ENCODE measurements around the gene OOSP1. TPM values are rescaled to one million over a fixed set of nuclear protein-coding genes. Genes with fewer than 3 reads are reported as not detected.
A peak's percentile ranks its signal among the peaks of the same experiment; 100 is the strongest.

Gene OOSP1
- total and polyA plus RNA-seq, 2 donors (not counting 3 experiments of a cell fraction or from before 2014, with no cell fraction given): 0.11 TPM; not detected in 1

DNA sequence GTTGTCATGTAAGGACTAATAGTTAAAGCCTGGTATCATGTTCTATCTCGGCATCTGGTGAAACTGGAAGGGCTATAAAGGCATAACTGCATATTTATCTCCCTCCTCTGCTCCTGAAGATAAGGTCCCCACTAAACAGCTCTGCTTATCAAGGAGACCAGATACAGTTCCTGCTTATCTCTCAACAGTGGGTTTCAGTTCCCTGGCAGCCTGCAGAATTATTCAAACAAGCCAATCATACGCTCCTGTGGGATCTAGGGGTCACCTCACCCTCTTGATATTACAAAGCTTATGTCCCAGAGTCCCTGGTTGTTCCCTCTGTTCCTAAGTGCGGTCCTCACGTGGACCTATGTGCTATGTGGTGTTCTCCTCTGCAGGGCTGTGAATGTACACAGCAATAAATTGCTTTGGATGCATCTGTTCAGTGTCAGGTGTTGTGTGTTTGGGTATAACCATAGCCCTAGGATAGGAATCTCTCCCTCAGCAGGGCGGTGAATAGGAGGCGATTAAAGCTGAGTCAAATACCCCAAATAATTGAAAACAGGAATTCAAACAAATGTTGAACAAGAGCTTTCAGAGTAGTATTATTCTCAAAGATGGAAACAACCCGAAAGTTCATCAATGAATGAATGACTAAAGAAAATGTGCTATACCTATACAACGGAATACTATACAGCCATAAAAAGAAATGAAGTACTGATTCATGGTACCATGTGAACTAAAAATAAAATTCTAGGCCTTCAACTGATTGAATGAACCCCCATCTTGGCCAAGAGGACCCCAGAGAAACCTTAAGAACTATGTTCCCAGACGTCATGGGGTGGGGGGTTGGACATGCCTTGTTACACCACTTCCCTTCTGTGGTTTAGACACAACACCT lies 22.5 kb downstream of the OOSP1 start:
- H3K4me1 ChIP-seq (ENCODE audit: control insufficient read depth, extremely low read depth, insufficient read depth, low read length): no peaks in the 10 kb centered on the region
- H2AFZ ChIP-seq (ENCODE audit: low read depth, low read length): no peak overlapping the region
- dilution Hi-C loops (cut with MboI; ENCODE audit: extremely low pct_ligation_motif_present, low sequenced_read_pairs) (no loop called here), intact Hi-C loops (cut with micrococcal nuclease) (no loop called here)
- H4K20me1 ChIP-seq (replicated peaks; ENCODE audit: control insufficient read depth, extremely low read depth, insufficient read depth, low read length): no peaks in the 10 kb centered on the region
- H3K36me3 ChIP-seq (ENCODE audit: control insufficient read depth in 2 of 2, extremely low read depth in 1 of 2, insufficient read depth in 2 of 2, low read length in 2 of 2): no peaks in the 10 kb centered on the region
- no peak overlapping the region for H3K9ac ChIP-seq (replicated peaks; ENCODE audit: extremely low read depth, insufficient read depth, low read length)
- ChIA-PET CTCF (no interaction called here), POLR2A (no interaction called here)
- no peaks in the 10 kb centered on the region for H3K27me3 ChIP-seq (ENCODE audit: control insufficient read depth in 2 of 2, insufficient read depth in 2 of 2, low read length in 2 of 2)
- no peaks in the 10 kb centered on the region for H3K9me1 ChIP-seq (replicated peaks; ENCODE audit: control insufficient read depth, extremely low read depth, insufficient read depth, low read length)
- DNase-seq (ENCODE audit: low read depth, low spot score) (peak; percentile 33), FAIRE-seq (no peak)
- TF ChIP-seq, protein P1, sequence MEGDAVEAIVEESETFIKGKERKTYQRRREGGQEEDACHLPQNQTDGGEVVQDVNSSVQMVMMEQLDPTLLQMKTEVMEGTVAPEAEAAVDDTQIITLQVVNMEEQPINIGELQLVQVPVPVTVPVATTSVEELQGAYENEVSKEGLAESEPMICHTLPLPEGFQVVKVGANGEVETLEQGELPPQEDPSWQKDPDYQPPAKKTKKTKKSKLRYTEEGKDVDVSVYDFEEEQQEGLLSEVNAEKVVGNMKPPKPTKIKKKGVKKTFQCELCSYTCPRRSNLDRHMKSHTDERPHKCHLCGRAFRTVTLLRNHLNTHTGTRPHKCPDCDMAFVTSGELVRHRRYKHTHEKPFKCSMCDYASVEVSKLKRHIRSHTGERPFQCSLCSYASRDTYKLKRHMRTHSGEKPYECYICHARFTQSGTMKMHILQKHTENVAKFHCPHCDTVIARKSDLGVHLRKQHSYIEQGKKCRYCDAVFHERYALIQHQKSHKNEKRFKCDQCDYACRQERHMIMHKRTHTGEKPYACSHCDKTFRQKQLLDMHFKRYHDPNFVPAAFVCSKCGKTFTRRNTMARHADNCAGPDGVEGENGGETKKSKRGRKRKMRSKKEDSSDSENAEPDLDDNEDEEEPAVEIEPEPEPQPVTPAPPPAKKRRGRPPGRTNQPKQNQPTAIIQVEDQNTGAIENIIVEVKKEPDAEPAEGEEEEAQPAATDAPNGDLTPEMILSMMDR (IDR thresholded peaks at IDR 0.05; ENCODE audit: extremely low read depth in 1 of 2, insufficient read depth in 1 of 2, low read depth in 1 of 2, low read length in 2 of 2): no peak
- TF ChIP-seq JUN (IDR thresholded peaks at IDR 0.05; ENCODE audit: borderline replicate concordance, insufficient read depth, insufficient read length, low read depth) (no peak), FOS (IDR thresholded peaks at IDR 0.05; ENCODE audit: borderline replicate concordance, insufficient read depth, low read length) (no peak), GATA2 (IDR thresholded peaks at IDR 0.05; ENCODE audit: insufficient read depth, insufficient read length, low read depth, low read length) (no peak), POLR2A (IDR thresholded peaks at IDR 0.05; ENCODE audit: low read depth, low read length) (no peak), MYC (IDR thresholded peaks at IDR 0.05; ENCODE audit: low read depth, low read length) (no peak), POLR2AphosphoS5 (IDR thresholded peaks at IDR 0.05; ENCODE audit: insufficient read depth, low read depth, low read length) (no peak), EZH2 (IDR thresholded peaks at IDR 0.05; ENCODE audit: borderline replicate concordance, low read depth, low read length, severe bottlenecking) (no peak)
- TF ChIP-seq, protein P2, sequence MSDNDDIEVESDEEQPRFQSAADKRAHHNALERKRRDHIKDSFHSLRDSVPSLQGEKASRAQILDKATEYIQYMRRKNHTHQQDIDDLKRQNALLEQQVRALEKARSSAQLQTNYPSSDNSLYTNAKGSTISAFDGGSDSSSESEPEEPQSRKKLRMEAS (IDR thresholded peaks at IDR 0.05; ENCODE audit: insufficient read depth, insufficient read length): no peak
- H3K4me3 ChIP-seq (replicated peaks in 1 of 3; ENCODE audit: insufficient read depth in 1 of 3, low read depth in 1 of 3, low read length in 3 of 3): no peak overlapping the region
- no peak overlapping the region for H3K27ac ChIP-seq (ENCODE audit: insufficient read depth, low read depth, low read length)
- no peaks in the 10 kb centered on the region for H3K79me2 ChIP-seq (ENCODE audit: control insufficient read depth, insufficient read depth, low read length)
- no peaks in the 10 kb centered on the region for H3K9me3 ChIP-seq (replicated peaks; ENCODE audit: control insufficient read depth, insufficient read depth, low read length)
- H3K4me2 ChIP-seq (ENCODE audit: insufficient read depth, low read length): no peak overlapping the region
- BruUV-seq (replicated peaks): no TSS peak

Data from endothelial cell of umbilical vein (primary cell).